Chondrocyte (in vitro differentiated cells): ENCODE measurements around the gene TSGA10. TPM values are rescaled to one million over a fixed set of nuclear protein-coding genes. Genes with fewer than 3 reads are reported as not detected.
A peak's percentile ranks its signal among the peaks of the same experiment; 100 is the strongest.
"Not testable (repeated sequence)": the region's sequence is repeated elsewhere in the genome, so short reads cannot be mapped to it uniquely, and the experiment has no call there.

ENCODE experiments used
- DNase-seq: peaks from one replicate; pipeline ENCODE4 v3.0.0; 2021; ENCODE audit warnings: mixed read lengths, low spot score
- H3K27ac Mint-ChIP-seq: one replicate; pipeline ENCODE4 v1.8.0; 2021; ENCODE audit warnings: mild to moderate bottlenecking, moderate library complexity, mixed read lengths; ENCODE audit not compliant: unreplicated experiment
- H3K27me3 Mint-ChIP-seq: 2 replicates; pipeline ENCODE4 v1.8.0; 2021; ENCODE audit warnings: low read depth, mixed read lengths
- H3K36me3 Mint-ChIP-seq: 2 replicates; pipeline ENCODE4 v1.8.0; 2021; ENCODE audit warnings: low read depth, mixed read lengths
- H3K4me1 Mint-ChIP-seq: 2 replicates; pipeline ENCODE4 v1.8.0; 2021; ENCODE audit warnings: low read depth, mild to moderate bottlenecking, mixed read lengths
- H3K4me3 Mint-ChIP-seq: one replicate; pipeline ENCODE4 v1.8.0; 2021; ENCODE audit warnings: mild to moderate bottlenecking, moderate library complexity, mixed read lengths; ENCODE audit not compliant: unreplicated experiment
- H3K9me3 Mint-ChIP-seq: 2 replicates; pipeline ENCODE4 v1.8.0; 2021; ENCODE audit warnings: low read depth, mixed read lengths
- total RNA-seq: library from RNA; stranded (reverse); gene quantifications from 3 replicates; pipeline ENCODE4 v1.2.1, GENCODE V29; 2021
- TF ChIP-seq, protein P1 (sequence below): fragments of 200-600 bp; sonication (generic); IDR thresholded peaks from 2 replicates; pipeline ENCODE4 v1.5.0; 2021; ENCODE audit warnings: antibody characterized with exemption, mild to moderate bottlenecking, moderate library complexity

Gene TSGA10
- total RNA-seq, 1 donor from 2014 or later, result 2.3 TPM

DNA sequence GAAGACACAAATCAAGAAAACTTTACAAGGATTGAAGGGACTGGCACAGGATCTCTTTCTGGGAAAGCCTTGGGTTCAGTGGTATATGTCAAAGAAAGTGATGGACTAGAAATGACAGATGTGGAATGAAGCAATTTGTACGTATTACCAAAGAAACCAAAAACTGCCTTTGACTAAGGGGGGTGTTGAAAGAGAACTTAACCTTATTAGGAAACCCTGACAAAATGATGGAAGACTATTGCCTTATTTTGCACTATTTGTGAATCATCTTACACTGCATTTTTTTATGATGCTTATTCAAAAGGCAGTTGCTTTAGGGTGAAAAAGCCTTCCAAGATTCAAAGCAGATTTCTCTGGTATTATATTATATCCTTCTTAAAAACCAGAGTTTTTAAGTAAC, 4.0 kb downstream of the TSGA10 start:
- no peak for DNase-seq
- Mint-ChIP-seq H3K4me3 (no peak overlapping the region), H3K9me3 (no peaks in the 10 kb centered on the region), H3K4me1 (peaks cover 16% of the 10 kb centered on the region), H3K36me3 (no peaks in the 10 kb centered on the region), H3K27me3 (no peaks in the 10 kb centered on the region), H3K27ac (no peak overlapping the region)
- TF ChIP-seq, protein P1, sequence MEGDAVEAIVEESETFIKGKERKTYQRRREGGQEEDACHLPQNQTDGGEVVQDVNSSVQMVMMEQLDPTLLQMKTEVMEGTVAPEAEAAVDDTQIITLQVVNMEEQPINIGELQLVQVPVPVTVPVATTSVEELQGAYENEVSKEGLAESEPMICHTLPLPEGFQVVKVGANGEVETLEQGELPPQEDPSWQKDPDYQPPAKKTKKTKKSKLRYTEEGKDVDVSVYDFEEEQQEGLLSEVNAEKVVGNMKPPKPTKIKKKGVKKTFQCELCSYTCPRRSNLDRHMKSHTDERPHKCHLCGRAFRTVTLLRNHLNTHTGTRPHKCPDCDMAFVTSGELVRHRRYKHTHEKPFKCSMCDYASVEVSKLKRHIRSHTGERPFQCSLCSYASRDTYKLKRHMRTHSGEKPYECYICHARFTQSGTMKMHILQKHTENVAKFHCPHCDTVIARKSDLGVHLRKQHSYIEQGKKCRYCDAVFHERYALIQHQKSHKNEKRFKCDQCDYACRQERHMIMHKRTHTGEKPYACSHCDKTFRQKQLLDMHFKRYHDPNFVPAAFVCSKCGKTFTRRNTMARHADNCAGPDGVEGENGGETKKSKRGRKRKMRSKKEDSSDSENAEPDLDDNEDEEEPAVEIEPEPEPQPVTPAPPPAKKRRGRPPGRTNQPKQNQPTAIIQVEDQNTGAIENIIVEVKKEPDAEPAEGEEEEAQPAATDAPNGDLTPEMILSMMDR, result no peak

DNA sequence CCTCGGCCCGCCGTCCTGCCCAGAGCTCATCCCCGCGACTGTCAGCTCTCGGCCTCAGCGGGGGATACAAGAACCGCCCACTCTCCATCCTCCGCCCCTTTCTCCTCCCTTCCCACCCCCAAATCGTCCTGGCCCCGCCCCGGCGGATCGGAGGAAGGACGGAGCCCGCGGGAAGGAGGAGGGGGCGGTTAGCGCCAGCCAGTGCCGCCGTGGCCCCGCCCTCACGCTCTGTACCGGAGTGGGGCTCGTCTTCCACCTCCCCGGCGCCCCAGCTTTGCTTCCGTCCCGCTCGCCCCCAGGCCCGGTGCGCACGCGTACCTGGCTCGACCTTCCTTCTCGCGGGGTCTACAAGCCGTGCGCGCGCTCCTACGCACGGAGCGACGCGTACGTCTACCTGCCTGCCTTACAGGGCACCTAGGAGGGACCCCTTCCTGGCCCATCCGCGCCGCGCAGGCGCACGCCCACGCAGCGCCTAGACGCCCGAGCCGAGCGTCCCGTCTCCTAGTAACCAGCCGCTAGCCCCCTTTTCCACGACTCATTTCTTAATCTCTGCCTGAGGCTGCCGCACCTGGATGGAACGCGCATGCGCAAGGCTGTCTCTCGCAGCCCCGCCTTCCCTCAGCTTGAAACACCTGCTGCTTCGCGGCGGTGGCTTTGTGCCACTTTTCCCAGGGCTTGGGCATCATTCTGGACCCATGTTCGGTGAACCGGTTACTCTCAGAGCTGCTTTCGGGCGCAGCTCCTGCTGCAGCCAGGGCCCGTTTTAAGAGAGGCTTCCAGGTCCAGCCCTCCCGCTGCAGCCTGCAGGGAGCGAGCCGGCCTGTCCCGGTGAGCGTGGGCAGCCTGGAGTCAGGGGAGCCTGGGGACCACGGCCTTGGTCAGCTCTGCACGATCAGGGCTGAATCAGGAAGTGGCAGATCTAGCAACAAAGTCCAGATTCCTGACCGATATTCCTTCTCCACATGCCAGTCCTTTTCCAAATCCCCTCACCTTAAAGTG, 13.3 kb downstream of the TSGA10 start, which contains the start of gene C2orf15:
Gene C2orf15 (plus strand): TSS at position 598 of the 999 bp plus-strand sequence. CDS start 8,852 bp downstream, outside the sequence.
- peaks cover 11% of the 10 kb centered on the region for H3K4me1 Mint-ChIP-seq
- H3K9me3 Mint-ChIP-seq, result no peaks in the 10 kb centered on the region
- TF ChIP-seq, protein P1, result no peak
- no peaks in the 10 kb centered on the region for H3K36me3 Mint-ChIP-seq
- peak within 1 kb of the TSS; percentile 95 for H3K4me3 Mint-ChIP-seq
- H3K27me3 Mint-ChIP-seq, result peaks cover 2% of the 10 kb centered on the region
- peak within 1 kb of the TSS; percentile 75 for H3K27ac Mint-ChIP-seq
- peak; percentile 95 for DNase-seq

DNA sequence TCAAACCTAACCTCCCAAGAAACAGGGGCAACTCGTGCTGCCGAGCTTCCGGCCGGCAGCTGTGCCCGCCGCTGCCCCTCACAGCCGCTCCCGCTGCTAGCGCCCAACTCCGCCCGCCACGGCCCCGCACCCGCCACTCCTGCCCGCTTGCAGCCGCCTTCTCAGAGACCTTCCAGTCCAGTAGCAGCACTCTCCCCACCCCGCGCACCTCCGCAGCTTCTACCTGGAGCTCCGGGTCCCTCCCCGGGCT, 14.0 kb downstream of the TSGA10 start:
- TF ChIP-seq, protein P1, result no peak
- H3K4me3 Mint-ChIP-seq, result peak overlapping the region; percentile 95
- peak overlapping the region; percentile 75 for H3K27ac Mint-ChIP-seq
- peaks cover 11% of the 10 kb centered on the region for H3K4me1 Mint-ChIP-seq
- DNase-seq, result no peak
- no peaks in the 10 kb centered on the region for H3K36me3 Mint-ChIP-seq
- H3K9me3 Mint-ChIP-seq, result no peaks in the 10 kb centered on the region
- peaks cover 2% of the 10 kb centered on the region for H3K27me3 Mint-ChIP-seq

DNA sequence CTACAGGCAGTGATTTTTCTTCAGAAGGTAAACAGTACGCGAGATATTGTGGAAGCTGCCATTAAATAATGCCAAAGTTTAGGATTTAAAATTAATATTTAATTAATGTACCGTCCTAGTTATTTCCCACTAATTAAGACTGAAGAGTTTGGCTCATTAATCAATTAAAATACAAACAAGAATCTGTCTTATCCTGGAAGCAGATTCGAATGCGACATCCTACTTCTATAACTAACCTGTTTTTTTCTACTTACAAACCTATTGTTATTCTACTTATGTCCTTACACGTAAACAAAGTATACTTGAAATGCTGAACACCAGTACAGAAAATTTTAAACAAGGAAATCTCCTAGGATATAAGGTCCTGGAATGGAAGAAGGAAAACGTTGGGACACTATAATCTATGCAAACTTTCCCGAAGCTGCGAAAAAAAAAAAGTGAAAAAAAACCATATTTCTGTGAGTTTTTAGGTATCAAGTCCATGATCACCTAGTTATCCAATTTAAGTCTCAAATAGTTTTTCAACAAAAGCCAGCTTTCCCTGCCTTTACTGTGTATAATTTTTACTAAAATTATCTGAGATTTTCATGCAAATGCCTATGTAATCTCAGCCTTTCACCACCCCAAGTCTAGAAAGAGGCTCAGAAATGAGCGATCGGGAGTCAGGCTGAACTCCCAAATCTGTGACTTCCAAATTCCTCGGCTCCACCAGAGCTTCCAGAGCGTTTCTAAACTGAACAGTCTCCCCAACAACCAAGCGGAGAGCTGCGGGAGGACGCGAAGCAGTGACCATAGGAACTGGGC, 14.5 kb downstream of the TSGA10 start:
- Mint-ChIP-seq H3K9me3 (no peaks in the 10 kb centered on the region), H3K36me3 (no peaks in the 10 kb centered on the region), H3K27me3 (peaks cover 2% of the 10 kb centered on the region), H3K4me1 (peaks cover 11% of the 10 kb centered on the region), H3K4me3 (peak overlapping the region; percentile 95), H3K27ac (peak overlapping the region; percentile 75)
- TF ChIP-seq, protein P1, result no peak
- no peak for DNase-seq

DNA sequence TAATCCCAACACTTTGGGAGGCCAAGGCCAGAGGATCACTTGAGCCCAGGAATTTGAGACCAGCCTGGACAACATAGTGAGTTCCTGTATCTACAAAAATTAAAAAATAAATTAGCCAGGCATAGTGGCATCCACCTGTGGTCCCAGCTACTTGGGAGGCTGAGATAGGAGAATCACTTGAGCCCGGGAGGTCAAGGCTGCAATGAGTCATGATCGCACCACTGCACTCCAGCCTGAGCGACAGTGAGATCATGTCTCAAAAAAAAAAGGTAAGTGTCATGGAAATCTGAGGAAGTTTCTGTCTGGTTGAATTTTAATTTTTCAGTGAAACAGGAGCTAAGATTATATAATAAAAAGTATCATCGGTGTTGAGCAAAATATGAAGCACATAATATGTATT, 15.7 kb downstream of the TSGA10 start:
- Mint-ChIP-seq H3K27ac (no peak overlapping the region), H3K4me3 (no peak overlapping the region), H3K36me3 (peaks cover 2% of the 10 kb centered on the region), H3K4me1 (peaks cover 11% of the 10 kb centered on the region), H3K27me3 (peaks cover 2% of the 10 kb centered on the region), H3K9me3 (peaks cover 7% of the 10 kb centered on the region)
- DNase-seq, result no peak
- TF ChIP-seq, protein P1, result no peak

DNA sequence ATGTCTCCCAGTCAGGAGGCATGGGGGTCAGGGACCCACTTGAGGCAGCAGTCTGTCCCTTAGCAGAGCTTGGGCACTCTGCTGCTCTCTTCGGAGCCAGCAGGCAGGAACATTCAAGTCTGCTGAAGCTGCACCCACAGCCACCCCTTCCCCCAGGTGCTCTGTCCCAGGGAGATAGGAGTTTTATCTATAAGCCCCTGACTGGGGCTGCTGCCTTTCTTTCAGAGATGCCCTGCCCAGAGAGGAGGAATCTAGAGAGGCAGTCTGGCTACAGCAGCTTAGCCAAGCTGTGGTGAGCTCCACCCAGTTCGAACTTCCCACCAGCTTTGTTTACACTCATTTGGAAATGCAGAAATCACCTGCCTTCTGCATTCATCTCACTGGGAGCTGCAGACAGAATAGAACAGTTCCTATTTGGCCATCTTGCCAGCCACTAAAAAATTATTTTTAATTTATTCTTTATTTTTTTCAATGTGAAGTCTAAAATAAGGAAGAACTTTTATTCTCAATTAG, 19.6 kb downstream of the TSGA10 start:
- H3K4me3 Mint-ChIP-seq, H3K4me1 Mint-ChIP-seq, DNase-seq, H3K27me3 Mint-ChIP-seq, H3K27ac Mint-ChIP-seq: not testable (repeated sequence)
- Mint-ChIP-seq H3K9me3 (peaks cover 42% of the 10 kb centered on the region), H3K36me3 (peaks cover 26% of the 10 kb centered on the region)
